ENCODE measurements around the gene LDB2.
"Not testable (repeated sequence)": the region's sequence is repeated elsewhere in the genome, so short reads cannot be mapped to it uniquely, and the experiment has no call there.

The LDB2 gene

DNA sequence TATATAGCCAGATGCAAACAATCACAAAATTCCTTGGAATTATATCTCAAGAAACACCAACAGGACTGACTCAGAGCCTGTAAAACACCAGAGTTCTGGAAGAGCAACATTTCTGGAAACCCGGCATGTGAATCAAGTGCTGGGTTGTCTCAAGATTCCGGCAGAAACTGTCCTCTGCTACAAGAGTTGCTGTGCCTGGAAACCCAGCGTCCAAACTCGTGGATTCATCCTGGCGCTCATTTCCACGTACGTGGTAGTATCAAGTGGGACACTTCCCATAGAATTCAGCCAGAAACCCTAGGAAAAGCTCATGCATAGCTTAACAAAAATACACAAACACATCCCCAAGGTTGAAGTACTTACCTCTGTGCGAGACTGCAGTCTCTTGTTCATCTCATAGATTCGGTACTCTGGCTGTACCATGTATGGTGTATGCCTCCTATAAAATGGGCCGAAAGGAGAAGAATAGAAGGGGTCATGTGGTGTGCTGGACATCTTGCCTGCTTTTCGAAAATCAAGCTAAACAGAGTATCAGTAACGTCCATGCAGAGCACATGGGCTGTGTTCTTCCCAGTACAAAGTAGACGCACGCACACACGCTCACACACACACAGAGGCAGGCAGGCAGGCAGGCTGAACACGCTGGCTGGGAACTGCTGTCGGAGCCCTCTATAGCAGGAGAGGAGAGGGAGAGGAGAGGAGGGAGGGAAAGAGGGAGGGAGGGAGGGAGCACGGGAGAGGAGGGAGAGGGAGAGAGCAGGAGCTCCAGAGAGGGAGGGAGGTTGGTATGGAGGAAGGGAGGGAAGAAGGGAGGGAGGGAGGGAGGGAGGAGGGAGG lies at the start of gene LDB2:
TSS of gene LDB2 (minus strand) at position 655 of the 837 bp plus-strand sequence.
- DNase-seq, result peak; percentile 88

DNA sequence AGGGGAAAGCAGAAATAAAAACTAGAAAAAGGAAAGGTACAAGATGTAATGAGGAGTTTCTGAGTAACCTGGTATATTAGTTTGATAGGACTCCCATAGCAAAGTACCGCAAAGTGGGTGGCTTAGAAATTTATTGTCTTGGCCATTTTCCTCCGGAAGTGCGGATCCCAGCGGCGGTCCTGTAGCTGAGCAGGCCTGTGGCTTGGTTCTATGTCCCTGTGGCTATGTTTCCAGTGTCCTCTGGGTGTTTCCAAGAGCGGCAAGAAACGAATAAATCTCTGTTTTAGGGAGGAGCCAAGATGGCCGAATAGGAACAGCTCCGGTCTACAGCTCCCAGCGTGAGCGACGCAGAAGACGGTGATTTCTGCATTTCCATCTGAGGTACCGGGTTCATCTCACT lies 44.0 kb upstream of the LDB2 start:
- DNase-seq, result no peak

DNA sequence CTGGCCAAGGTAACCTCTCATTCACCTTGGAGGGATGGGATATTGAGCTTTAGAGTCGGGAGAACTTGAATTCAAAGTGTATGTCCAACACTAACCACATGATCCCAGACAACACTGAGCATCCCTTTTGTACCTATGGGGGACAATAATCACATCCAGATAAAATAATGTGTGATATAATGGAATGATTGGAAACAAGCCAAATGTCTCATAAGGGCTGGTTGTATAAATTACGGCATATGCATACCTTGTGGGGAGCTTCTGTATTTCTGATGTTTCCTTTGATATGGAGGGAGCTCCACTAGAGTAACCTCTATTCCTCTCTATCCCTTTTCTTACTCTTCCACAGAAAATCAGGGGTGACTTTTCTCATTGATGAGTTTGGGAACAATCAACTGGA lies 40.7 kb upstream of the LDB2 start:
- no peak for DNase-seq

DNA sequence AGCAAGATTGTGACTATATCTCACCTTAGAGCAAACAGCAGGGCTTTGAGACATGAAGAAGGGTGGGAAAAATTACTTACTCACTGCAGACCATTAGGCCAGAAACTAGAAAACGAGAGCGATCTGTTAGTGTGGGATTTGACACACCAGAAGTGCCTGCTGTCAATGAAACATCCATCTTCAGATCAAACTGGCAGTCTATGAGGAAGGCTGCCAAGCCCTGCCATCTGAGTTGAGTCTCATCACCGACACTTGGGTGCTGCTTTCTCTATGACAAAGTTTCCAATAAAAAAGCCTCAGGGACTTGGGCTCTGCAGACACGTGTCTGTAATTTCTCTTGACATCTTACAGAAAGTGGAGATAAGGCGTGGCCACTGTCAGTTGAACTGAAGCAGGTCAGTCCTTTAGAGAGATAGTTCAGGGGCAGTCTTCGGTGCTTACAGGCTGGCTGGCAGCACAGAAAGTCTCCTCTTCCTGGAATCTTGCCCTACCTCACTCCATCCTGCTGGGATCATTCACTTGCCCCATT lies 40.1 kb upstream of the LDB2 start:
- DNase-seq, result no peak

DNA sequence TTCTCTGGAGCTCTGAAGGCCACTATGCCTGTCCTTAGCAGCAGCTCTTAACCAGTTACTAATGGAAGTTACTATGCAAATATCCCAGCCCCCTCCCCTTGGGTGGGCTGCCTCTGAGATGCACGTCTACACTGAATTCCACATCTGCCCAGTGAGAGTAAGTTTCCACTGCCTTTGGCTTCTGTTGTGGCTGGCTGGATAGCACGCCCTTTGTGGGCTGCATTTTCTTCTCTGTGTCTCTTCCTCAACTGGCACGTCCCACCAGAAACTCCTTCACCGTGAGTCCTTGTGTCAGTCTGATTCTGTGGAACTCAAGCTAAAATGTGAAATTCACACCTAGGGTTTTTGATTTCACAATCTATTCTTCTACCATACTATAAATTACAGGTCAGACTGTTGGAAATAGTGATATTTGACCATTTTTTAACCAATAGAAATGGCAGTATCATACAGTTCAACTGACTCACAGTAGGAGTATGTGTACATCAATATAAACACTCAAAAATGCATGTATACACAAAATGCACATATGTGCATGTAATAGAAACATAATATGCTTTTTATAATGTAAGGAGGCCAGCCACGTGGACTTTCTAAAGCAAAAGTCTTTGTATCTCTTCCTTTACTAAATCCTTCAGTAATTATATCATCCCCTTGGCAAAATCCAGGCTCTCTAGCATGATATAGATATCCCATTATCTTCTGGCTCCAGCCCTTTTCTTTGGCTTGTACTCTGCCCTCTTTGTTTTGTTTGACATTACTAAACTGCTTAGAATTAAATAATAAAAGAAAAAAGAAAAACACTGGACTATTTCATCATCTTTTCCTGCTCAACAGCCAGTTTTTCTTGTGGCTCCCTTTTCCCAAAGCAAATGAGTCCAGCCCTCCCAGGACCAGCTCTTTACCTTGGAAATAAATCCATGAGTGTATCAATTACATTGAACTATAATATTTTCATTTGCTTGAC lies 33.2 kb upstream of the LDB2 start:
- peak; percentile 28 for DNase-seq

DNA sequence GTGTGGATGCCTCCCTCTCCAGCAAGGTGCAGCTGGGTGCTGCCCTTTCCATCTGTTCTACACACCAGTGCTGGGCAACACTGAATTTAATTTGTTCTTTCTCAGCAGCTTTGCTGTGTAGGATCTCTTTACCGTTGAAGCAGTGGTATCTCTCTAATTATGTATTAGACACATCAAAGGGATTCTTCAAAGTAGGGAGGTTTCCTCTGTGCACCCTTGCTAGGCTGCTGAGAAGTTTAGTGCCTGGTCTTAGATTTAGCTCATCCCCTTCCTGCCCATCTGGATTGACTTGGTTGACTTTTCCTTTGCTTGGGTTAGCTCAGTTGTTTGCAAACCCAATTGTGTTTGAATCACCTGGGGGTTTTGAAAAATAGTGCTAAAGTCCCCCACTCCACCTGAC lies 27.8 kb upstream of the LDB2 start:
- DNase-seq, result no peak

DNA sequence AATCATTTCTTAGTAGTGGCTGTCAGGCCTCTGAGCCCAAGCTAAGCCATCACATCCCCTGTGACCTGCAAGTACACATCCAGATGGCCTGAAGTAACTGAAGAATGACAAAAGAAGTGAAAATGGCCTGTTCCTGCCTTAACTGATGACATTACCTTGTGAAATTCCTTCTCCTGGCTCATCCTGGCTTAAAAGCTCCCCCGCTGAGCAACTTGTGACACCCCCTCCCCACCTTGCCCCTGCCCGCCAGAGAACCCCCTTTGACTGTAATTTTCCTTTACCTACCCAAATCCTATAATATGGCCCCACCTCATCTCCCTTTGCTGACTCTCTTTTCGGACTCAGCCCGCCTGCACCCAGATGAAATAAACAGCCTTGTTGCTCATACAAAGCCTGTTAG lies 20.3 kb upstream of the LDB2 start:
- DNase-seq, result not testable (repeated sequence)

DNA sequence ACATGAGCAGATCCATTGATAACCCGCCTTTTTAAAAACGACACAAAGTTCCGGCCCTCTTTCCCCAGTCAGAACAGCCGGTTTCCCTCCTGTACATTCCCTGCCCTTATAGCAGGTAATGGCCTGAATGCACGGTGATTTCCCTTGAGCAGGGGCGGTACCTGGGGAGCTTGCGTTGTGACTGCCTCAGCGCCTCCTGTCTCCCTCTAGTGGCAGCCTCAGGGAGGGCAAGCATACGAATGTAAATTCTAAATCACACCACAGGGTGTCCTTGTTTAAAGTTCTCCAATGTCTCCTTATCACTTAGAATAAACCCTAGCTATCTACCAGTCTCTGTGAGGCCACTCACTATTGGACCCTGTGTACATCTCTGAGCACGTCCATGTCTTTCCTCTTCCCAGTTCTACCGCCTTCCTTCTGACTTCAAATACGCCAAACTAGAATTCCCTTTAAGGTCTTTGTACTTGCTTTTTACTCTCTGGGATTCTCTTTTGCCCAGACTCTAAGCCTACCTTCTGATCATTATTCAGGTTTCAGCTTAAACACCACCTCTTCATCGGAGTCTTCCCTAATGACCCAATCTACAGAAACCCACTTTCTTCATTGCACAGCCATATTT lies 18.4 kb upstream of the LDB2 start:
- peak; percentile 35 for DNase-seq

DNA sequence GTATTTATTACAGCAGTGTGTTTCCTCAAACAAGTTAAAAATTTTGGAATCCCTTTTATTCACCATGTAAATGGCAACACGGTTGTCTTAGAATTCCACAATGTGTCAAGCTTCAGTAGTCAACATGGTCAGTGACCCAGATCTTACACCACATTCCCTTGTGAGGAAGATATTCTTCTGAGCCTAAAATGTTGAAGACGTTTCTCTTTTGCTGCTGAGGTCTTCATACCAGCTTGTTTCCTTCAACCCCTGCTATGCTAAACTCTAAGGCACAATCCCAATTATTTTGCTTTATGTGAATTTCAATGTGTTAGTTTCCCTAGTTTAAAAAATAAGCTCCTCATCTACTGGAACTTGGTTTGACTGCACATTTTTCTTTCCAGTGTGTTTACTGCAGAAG lies 17.6 kb upstream of the LDB2 start:
- DNase-seq, result no peak

DNA sequence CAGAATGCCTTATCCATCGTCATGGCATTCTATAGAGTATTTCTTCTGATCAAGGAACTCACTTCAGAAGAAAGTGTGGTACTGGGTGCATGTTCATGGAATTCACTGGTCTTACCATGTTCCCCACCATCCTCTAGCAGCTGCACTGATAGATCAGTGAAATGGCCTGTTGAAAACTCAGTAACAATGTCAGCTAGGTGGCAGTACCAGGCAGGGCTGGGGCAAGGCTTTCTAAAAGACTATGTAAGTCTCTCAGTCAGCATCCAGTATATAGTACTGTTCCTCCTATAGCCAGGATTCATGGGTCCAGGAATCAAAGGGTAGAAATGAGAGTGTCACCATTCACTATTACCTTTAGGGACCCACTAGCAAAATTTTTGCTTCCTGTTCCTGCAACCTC lies 15.8 kb upstream of the LDB2 start:
- DNase-seq, result peak; percentile 47

DNA sequence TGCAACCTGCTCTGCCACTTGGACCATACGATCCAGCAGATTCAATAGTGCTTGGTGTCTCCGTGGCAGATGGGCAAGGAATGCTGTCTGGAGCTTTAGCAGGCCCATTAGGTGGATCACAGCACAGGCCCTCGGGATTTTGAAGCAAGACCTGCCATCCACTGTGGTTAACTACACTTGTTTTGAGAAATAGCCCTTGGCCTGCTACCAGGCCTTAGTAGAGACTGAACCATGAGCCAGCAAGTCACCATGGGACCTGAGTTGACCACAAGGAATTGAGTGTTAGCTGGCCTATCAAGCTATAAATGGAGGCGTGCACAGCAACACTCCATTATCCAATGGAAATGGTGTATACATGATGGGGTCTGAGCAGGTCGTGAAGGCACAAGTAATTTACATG lies 14.5 kb upstream of the LDB2 start:
- DNase-seq, result no peak

DNA sequence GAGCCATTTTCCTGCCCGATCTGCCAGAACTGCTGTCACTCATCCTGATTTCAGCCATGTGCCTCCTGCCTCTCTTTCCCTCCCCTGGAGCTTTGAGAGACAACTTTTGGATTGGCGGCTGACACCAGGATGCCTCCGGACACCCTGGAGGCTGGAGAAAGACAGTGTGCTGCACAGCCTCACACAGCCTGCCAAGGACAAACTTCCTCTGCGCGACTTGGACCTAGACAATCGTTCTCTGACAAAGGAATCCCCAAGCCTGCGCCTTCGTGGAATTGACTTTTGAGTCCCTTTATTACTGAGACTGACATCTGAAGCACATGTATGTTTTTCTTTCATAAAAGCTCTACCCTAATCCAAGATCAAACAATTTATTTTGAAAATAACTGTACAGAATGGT lies 10.8 kb upstream of the LDB2 start:
- DNase-seq, result no peak

DNA sequence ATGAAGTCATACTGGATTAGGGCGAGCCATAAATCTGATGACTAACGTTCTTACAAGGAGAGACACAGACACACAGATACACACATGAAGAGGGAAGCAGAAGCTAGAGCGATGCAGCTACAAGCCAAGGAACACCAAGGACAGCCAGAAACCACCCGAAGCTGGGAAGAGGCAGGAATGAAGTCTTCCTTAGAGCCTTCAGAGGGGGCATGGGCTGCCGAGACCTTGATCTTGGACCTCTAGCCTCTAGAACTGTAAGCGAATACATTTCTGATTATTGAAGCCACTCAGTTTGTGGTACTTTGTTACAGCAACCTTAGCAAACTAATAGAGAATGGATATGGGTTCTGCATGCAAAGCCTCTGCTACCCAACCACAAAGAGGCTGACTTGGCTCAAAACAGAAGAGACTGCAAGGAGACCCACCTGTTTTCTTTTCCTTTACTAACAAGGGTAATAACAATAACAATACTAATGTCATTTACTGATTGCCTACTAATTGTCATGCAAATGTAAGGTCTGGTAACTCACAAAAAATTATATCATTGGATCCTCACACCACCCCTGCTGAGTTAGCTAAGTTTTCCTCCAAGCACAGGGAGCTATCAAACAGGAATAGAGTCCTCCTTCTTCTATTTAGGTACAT lies 10.1 kb upstream of the LDB2 start:
- no peak for DNase-seq

DNA sequence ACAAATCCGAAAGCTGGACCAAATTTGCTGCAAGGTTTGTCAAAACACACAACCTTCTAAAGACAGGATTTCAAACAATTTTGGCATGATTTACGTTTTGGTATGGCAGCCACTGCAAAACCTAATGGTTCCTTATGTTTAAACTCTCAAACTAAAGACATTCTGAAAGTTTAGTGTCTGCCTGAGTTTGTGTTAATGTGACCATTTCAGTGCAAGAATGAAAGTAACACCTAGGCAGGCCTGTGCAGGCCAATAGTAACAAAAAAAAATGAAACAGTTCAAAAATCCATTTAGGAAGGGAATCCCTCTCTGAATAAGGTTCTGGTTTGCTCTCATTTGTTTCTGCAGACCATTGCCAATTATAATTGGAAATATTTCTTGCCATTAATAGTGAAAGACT lies 1.9 kb upstream of the LDB2 start:
- DNase-seq, result no peak

DNA sequence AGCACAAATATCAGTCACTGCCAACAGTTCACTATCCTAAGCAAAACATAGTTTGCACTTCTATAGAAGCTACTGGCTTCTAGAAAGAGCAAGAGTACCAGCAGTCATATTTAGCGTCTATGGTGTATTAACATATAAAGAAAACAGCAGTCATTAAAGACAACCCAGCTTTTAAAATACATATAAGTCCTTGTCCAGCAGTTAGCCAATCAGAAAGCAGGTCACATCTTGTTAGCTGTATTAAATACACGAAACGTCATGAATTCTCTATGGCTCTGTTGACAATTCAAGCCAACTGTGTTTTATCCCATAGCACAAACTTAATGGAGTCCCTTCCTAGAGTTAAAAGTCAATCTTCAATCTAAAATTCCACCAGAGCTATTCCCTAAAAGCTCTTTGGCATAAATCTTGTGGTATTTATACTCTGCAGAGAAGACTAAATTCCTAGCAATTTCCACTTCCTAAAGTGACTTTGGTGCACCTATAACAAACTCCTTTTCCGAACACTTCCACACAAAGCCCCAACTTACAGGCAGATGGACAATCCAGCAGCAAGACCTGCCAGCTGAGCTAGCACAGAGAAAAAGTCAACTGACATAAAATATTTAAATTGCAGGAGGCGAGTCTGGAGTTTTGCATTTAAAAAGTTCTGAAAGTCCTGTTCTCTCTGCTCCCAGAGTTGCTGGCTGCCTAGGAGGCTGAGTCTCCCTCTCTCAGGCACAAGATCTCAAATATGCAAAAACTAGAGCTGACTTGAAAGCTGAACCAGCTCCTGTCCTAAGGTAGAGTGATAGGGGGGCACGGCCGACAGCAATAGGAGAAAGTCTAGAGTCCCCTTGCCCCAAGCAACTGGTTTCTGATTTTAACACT lies 1.3 kb downstream of the LDB2 start:
- DNase-seq, result peak; percentile 71

DNA sequence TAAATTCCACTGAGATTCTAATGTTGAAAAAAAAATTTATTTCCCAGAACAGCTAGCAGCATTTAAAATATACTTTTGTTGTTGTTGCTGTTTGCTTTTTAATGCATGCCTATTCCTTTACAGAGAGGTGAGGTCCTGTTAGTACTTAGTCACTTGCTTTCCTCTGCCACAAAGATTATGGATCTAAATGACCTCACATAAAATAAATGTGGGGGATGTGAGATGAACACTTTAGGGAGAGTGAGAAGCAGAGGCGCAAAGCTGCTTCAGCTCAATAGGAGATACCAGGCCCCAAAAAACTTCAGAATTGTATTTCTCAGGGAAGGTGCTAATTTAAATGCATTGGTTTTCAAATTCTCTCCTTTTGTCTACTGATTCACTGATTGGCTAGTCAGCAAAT lies 4.0 kb downstream of the LDB2 start:
- DNase-seq, result peak; percentile 68

DNA sequence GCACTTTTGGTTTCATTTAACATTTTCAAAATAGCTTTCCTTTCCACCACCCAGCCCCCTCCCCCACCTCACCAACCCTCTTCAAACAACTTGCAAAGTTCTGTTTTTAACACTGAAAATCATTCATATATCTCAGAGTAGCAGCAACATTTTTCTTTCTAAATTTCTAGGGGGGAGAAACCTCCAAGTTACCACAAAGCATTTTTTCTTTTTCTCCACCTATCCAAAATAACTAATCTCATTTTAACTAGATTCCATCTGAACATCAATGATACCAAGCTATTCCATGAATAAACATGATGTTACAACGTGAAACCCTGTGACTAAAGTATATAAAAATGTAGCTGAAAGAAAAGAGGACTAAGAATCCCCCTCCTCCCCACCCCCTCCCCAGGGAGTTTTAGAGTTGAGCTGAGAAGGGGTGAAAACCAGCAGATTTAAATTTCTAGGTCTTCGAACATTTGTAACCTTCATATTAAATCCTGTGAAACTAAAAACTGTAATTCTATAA lies 5.2 kb downstream of the LDB2 start:
- DNase-seq, result peak; percentile 88

DNA sequence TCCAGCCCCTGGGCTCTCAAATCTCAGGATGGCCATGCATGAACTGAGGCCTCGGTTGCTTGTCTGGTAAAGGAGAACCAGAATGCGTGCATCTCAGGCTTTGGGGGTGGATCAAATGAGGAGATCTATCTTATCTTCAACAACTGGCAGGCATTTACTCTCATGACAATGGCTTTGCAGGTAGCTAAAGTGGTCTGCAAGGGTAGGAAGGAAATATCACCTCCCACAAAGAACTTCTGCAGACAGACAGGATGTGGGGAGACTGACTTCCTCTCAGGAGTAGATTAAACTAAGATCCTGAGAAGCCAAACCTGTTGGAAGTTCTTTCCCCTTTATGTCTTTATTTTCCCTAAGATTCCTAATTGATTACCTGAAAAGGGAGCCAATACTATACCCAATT lies 7.8 kb downstream of the LDB2 start:
- DNase-seq, result no peak

DNA sequence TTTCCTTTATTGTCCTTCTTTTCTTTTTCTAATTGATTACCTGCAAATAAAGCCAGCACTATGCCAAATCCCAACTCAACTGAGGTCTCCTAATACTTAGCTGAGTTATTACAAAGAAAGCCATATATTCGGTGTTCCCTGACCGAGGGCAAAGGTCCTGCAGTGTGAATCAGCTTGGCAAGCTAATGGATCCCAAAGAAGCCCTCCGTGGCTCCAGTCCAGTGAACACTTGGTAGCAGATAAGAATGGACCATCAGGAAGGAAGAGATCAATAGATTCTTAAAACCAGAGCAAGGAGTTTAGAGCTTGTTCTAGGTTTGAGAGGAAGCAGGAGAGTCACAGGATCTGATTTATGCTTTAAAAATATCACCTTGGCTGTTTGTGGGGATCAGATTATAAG lies 8.5 kb downstream of the LDB2 start:
- DNase-seq, result no peak

DNA sequence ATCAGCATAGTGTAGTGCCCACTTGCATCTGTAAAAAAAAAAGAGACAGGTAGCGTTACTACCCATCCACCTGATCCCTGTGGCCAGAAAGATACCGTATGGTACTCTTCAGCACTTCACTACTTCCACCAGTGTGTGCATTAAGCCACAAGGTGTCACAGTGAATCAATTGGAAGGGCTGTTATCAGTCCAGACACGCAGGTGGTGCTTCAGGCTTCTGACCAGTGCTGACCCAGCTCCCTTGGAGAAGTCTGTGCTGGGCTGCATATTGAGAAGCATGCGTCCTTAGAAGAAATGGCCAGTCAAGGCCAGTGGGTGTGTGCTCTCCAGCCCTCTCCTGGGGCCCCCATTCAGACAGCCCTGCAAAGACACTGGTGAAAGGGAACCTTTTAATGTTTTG lies 10.6 kb downstream of the LDB2 start:
- no peak for DNase-seq

DNA sequence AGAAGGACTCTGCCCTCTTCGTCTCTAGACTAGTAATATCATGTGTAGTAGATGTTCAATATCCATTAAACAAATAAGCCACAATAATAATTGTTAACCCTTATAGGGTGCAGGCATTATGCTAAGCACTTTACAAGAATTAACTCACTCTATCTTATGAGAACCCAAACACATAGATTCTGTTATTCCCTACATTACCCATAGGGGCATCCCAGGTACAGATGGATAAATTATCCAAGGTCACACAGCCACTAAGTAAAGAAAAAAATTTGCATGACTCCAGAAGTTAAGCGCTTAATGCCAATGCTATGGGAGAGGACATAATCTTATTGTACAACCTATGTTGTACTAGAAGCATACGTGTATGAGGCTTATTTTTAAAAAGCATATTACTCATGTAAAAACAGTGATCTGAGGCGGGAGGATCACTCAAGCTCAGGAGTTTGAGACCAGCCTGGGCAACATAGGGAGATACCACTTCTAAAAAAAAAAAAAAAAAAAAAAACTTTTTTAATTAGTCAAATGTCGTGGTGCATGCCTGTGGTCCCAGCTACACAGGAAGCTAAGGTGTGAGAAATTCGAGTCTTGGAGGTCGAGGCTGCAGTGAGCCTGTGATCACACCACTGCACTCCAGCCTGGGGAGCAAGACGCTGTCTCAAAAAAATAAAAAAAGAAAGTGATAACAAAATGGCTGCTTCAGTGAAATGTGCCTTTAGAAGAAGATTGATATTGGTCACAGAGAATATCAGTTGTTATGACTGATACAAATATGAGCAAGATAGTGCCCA lies 13.6 kb downstream of the LDB2 start:
- no peak for DNase-seq

All from fibroblast of skin of right biceps (primary cell).